A549 (cell line): Measurements from ENCODE around the gene FASTK. TPM values are rescaled to one million over a fixed set of nuclear protein-coding genes. Genes with fewer than 3 reads are reported as not detected.
A peak's percentile ranks its signal among the peaks of the same experiment; 100 is the strongest.

Experiments
- ATOH8 ChIP-seq: fragments of 250-450 bp; sonication (Bioruptor Pico); IDR thresholded peaks from 2 replicates; pipeline ENCODE4 v1.5.0; 2020; ENCODE audit warnings: low read depth, mild to moderate bottlenecking, moderate library complexity
- BCL3 ChIP-seq: fragments of >200 bp; sonication (Bioruptor Twin); formaldehyde crosslinking; IDR thresholded peaks from 3 replicates; pipeline ENCODE4 v1.6.1; 2016
- CBX2 ChIP-seq: fragments of 200-600 bp; sonication (generic); IDR thresholded peaks from 2 replicates; pipeline ENCODE4 v1.6.1; 2016; ENCODE audit warnings: low read depth, mild to moderate bottlenecking, borderline replicate concordance
- CBX8 ChIP-seq: fragments of 200-600 bp; sonication (generic); IDR thresholded peaks from 2 replicates; pipeline ENCODE4 v1.6.1; 2016
- CEBPB ChIP-seq, 2 experiments: fragments of >200 bp in 1 of 2; sonication (Bioruptor Twin) in 1 of 2; formaldehyde crosslinking in 1 of 2; IDR thresholded peaks; 2 replicates each; pipeline ENCODE4 v1.6.1; 2012 to 2016
- CHD2 ChIP-seq: fragments of 150-350 bp; IDR thresholded peaks from 2 replicates; pipeline ENCODE4 v1.6.1; 2014; ENCODE audit warnings: low read length; ENCODE audit not compliant: partially characterized antibody
- CHD4 ChIP-seq: fragments of 200-600 bp; sonication (generic); IDR thresholded peaks from 2 replicates; pipeline ENCODE4 v1.6.1; 2016; ENCODE audit warnings: antibody characterized with exemption, mild to moderate bottlenecking, borderline replicate concordance
- CTCF ChIP-seq: fragments of >200 bp; sonication (Bioruptor Twin); formaldehyde crosslinking; IDR thresholded peaks from 3 replicates; pipeline ENCODE4 v1.5.1; 2016
- EHF ChIP-seq: fragments of 250-450 bp; sonication (Bioruptor Pico); IDR thresholded peaks from 2 replicates; pipeline ENCODE4 v1.5.0; 2020; ENCODE audit warnings: mild to moderate bottlenecking
- EP300 ChIP-seq, 2 experiments: fragments of >200 bp; sonication (Bioruptor Twin); formaldehyde crosslinking; IDR thresholded peaks; 2 replicates in 1 of 2; 3 replicates in 1 of 2; pipeline ENCODE4 v1.6.1; 2016 to 2017
- FOSL2 ChIP-seq, 2 experiments: fragments of 450-650 bp in 1 of 2; fragments of >200 bp in 1 of 2; sonication (Bioruptor Twin) in 1 of 2; formaldehyde crosslinking; IDR thresholded peaks; 2 replicates each; pipeline versions ENCODE4 v1.5.0 to v1.6.1; 2016 to 2020; ENCODE audit warnings: mild to moderate bottlenecking in 1 of 2, moderate library complexity in 1 of 2
- GATA3 ChIP-seq: IDR thresholded peaks from 2 replicates; pipeline ENCODE4 v1.6.1; 2012; ENCODE audit warnings: borderline replicate concordance
- HES2 ChIP-seq: fragments of >200 bp; sonication (Bioruptor Twin); formaldehyde crosslinking; IDR thresholded peaks from 2 replicates; pipeline ENCODE4 v1.6.1; 2016
- HEYL ChIP-seq: fragments of 250-450 bp; sonication (Bioruptor Pico); IDR thresholded peaks from 2 replicates; pipeline ENCODE4 v1.8.0; 2021; ENCODE audit warnings: mild to moderate bottlenecking, moderate library complexity
- HMGXB4 ChIP-seq: fragments of 250-450 bp; sonication (Bioruptor Pico); IDR thresholded peaks from 2 replicates; pipeline ENCODE4 v1.5.0; 2021; ENCODE audit warnings: mild to moderate bottlenecking, moderate library complexity, borderline replicate concordance
- HOXB5 ChIP-seq: fragments of 250-450 bp; sonication (Bioruptor Pico); IDR thresholded peaks from 2 replicates; pipeline ENCODE4 v1.5.0; 2020; ENCODE audit warnings: mild to moderate bottlenecking, moderate library complexity
- JUN ChIP-seq, 2 experiments: fragments of >200 bp; sonication (Bioruptor Twin); formaldehyde crosslinking; IDR thresholded peaks; 2 replicates in 1 of 2; 3 replicates in 1 of 2; pipeline ENCODE4 v1.6.1; 2016 to 2017
- MAX ChIP-seq: IDR thresholded peaks from 2 replicates; pipeline ENCODE4 v1.6.1; 2012
- MAZ ChIP-seq: fragments of 150-350 bp; IDR thresholded peaks from 2 replicates; pipeline ENCODE4 v1.6.1; 2014; ENCODE audit warnings: antibody characterized with exemption, low read depth, low read length, borderline replicate concordance
- NFE2L2 ChIP-seq: fragments of 150-350 bp; conservative IDR thresholded peaks from 2 replicates; pipeline ENCODE4 v1.6.1; 2014; ENCODE audit warnings: low read length
- PHF8 ChIP-seq: fragments of 200-600 bp; sonication (generic); IDR thresholded peaks from 2 replicates; pipeline ENCODE4 v1.6.1; 2016; ENCODE audit warnings: low read depth, mild to moderate bottlenecking, antibody characterized with exemption, moderate library complexity, borderline replicate concordance
- POLR2A ChIP-seq: IDR thresholded peaks from 2 replicates; pipeline ENCODE4 v1.6.1; 2012; ENCODE audit warnings: mild to moderate bottlenecking, low read length
- POLR2AphosphoS2 ChIP-seq: conservative IDR thresholded peaks from 2 replicates; pipeline ENCODE4 v1.6.1; 2012; ENCODE audit warnings: low read length, improper control_type of control experiment, inconsistent platforms
- RAD21 ChIP-seq, 2 experiments: fragments of >200 bp in 1 of 2; sonication (Bioruptor Twin) in 1 of 2; formaldehyde crosslinking in 1 of 2; IDR thresholded peaks in 1 of 2; conservative IDR thresholded peaks in 1 of 2; 2 replicates in 1 of 2; 3 replicates in 1 of 2; pipeline ENCODE4 v1.6.1; 2012 to 2018; ENCODE audit warnings: inconsistent platforms in 1 of 2
- REST ChIP-seq: fragments of 200-600 bp; sonication (generic); IDR thresholded peaks from 2 replicates; pipeline ENCODE4 v1.6.1; 2016; ENCODE audit warnings: antibody characterized with exemption, mild to moderate bottlenecking, moderate library complexity
- RFX5 ChIP-seq: fragments of 450-650 bp; IDR thresholded peaks from 2 replicates; pipeline ENCODE4 v1.7.1; 2014; ENCODE audit warnings: antibody characterized with exemption, mild to moderate bottlenecking, moderate library complexity
- RNF2 ChIP-seq: fragments of 200-600 bp; sonication (generic); IDR thresholded peaks from 2 replicates; pipeline ENCODE4 v1.6.1; 2016; ENCODE audit warnings: low read depth, mild to moderate bottlenecking, antibody characterized with exemption, moderate library complexity, borderline replicate concordance
- SMC3 ChIP-seq: fragments of >200 bp; sonication (Bioruptor Twin); formaldehyde crosslinking; IDR thresholded peaks from 3 replicates; pipeline ENCODE4 v1.6.1; 2018; ENCODE audit warnings: inconsistent platforms
- SREBF2 ChIP-seq: fragments of 450-650 bp; IDR thresholded peaks from 2 replicates; pipeline ENCODE4 v1.6.1; 2014; ENCODE audit warnings: mild to moderate bottlenecking, moderate library complexity
- TFCP2L1 ChIP-seq: fragments of 250-450 bp; sonication (Bioruptor Pico); IDR thresholded peaks from 2 replicates; pipeline ENCODE4 v1.5.0; 2021; ENCODE audit warnings: mild to moderate bottlenecking
- TP53 ChIP-seq: fragments of 250-450 bp; sonication (Bioruptor Pico); IDR thresholded peaks from 2 replicates; pipeline ENCODE4 v1.5.0; 2021; ENCODE audit warnings: mild to moderate bottlenecking, moderate library complexity
- ZFP36 ChIP-seq: fragments of 450-650 bp; IDR thresholded peaks from 2 replicates; pipeline ENCODE4 v1.6.1; 2014; ENCODE audit warnings: borderline replicate concordance; ENCODE audit not compliant: partially characterized antibody
- ZNF302 ChIP-seq: fragments of 250-450 bp; sonication (Bioruptor Pico); IDR thresholded peaks from 2 replicates; pipeline ENCODE4 v1.9.0; 2021; ENCODE audit warnings: inconsistent platforms, mild to moderate bottlenecking, moderate library complexity
- polyA plus RNA-seq, 4 experiments: library from polyadenylated mRNA; depleted of rRNA in 3 of 4; stranded (reverse); fragments of >200 nt; fragmentation: RNase III in 1 of 4; extraction: RNeasy Plus Mini Kit Qiagen cat#74134 plus additional on column Dnase treatment in 1 of 4; gene quantifications; 2 replicates in 3 of 4; 3 replicates in 1 of 4; pipeline ENCODE4 v1.2.3, GENCODE V29; 2011 to 2017

The FASTK gene
- polyA plus RNA-seq, 2 of the 4 experiments (the other 2 are of a cell fraction): 38.5 to 72.4 TPM

GRCh38 chr7:151059367-151060112 is 21.1 kb downstream of the FASTK start, which contains the start of gene SLC4A2 (continued):
- TF ChIP-seq HMGXB4 (no peak), HOXB5 (CRISPR knock-in tag) (no peak), POLR2AphosphoS2 (no peak), GATA3 (no peak), CTCF (peak; percentile 23; the same call in 1 of the 3 replicates), POLR2A (peak; percentile 28), JUN (IDR thresholded peaks at IDR 0.05) (peak in 1 of 2 experiments; percentile 85; a peak in 3 of 5 replicates), RAD21 (conservative IDR thresholded peaks at IDR 0.05 in 1 of 2, IDR thresholded peaks at IDR 0.05 in 1 of 2) (no peak; a peak in 1 of 5 replicates), SMC3 (0 out of 3 replicates have a peak, but pooled peaks have one; percentile 14), MAX (no peak), TP53 (CRISPR knock-in tag) (no peak), RFX5 (no peak), SREBF2 (no peak), TFCP2L1 (no peak), EHF (CRISPR knock-in tag) (no peak), CBX2 (no peak), CEBPB (IDR thresholded peaks at IDR 0.05) (no peak), MAZ (peak; percentile 97), CBX8 (no peak), REST (no peak), CHD4 (no peak), EP300 (IDR thresholded peaks at IDR 0.05) (no peak), HES2 (no peak), ZFP36 (no peak), NFE2L2 (no peak), CHD2 (no peak), BCL3 (0 out of 3 replicates have a peak, but pooled peaks have one; percentile 18), FOSL2 (IDR thresholded peaks at IDR 0.05) (no peak), FOSL2 (CRISPR knock-in tag; IDR thresholded peaks at IDR 0.05) (no peak), ZNF302 (no peak), HEYL (CRISPR knock-in tag) (no peak), PHF8 (peak; percentile 35; the same call in 1 of the 2 replicates), RNF2 (no peak), ATOH8 (CRISPR knock-in tag) (no peak)
